GM21737 (cell line): ENCODE results near the gene PCA3.
"Not testable (repeated sequence)": the region's sequence is repeated elsewhere in the genome, so short reads cannot be mapped to it uniquely, and the experiment has no call there.

Experiments used
- ATAC-seq: cut with Tn5 transposase; IDR thresholded peaks from one replicate; pipeline ENCODE4 v1.9.1; 2021; ENCODE audit warnings: mild to moderate bottlenecking, moderate library complexity; ENCODE audit not compliant: unreplicated experiment

The PCA3 gene

DNA sequence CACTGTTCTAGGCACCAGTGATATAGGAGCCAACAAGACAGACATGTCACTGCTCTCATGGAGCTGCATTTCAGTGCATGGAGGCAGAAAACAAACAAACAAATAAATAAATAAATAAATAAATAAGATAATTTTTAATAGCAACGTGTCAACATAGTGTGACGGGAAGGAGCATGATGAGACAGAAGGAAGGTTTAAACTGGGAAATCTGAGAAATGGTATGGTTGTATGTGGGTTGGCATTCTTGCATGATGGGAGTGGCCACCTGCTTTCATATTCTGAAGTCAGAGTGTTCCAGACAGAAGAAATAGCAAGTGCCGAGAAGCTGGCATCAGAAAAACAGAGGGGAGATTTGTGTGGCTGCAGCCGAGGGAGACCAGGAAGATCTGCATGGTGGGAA is at the start of gene PCA3:
TSS of gene PCA3 (plus strand) at position 301 of the 400 bp plus-strand sequence.
- no peak for ATAC-seq

DNA sequence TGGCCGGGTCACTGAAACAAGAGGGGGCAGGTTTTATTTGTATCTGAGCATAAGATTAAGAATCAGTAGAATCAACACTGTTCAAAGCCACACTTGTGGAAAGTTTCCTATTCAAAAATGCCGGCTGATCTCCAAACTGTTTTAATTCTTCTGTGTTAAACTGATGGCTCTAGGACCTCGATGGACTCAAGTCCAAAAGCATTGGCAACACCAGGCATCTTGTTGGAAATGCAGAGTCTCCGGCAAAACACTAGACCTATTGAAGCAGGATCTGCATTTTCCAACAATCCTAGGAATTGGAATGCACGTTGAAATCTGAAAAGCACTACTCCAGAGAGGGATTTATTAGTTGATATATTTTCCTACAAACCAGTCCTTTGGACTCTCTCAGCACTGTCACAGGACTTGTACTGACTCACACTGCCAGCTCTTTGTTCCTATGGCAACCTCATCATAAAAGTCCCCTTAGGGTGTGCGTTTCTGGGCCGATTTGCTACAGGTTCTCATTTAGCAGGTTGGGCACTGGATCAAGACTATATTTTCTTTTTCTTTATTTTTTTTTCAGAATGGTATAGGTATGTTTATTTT is 48.1 kb upstream of the PCA3 start:
- no peak for ATAC-seq

DNA sequence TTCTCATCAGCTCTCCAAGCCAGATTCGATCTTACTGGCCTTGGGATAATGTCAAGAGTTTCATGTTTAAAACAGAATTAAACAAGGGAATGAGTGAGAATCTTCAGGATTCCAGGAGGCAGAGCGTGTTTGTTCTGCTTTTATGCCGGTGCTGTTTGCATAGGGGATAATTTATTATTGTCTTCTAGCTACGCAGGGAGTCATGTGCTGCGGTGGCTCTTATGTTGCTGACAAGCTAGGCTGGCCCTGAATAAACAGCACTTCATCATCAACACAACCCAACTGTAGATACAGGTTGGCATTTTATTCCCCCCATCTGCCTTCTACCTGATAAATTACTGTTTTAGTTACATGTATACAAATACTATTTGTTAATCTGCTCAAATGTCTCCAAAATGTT is 47.1 kb upstream of the PCA3 start:
- no peak for ATAC-seq

DNA sequence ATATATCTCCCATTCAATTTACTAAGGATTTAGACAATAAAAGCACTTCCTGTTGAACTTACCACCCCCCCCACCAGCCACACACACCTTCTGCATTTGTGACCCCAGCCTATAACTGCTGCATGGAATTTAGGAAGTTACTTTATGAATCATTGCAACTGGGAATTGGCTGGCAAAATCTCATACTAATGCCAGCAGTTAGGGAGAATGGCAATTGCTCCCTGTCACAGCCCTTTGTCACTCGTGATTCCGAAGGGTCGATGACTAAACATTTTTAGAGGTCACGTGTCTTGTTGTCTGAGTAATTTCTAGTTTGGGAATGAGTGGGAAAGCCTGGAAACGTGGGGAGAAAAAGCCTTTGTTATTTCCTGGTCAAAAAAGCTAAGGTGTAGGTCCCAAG is 46.6 kb upstream of the PCA3 start:
- no peak for ATAC-seq

GRCh38 chr9:76718166-76718565 is 46.1 kb upstream of the PCA3 start:
- no peak for ATAC-seq

GRCh38 chr9:76720245-76720644 is 44.0 kb upstream of the PCA3 start:
- ATAC-seq: no peak

- ATAC-seq: no peak
Measured at GRCh38 chr9:76725011-76725546, 39.2 kb upstream of the PCA3 start.

DNA sequence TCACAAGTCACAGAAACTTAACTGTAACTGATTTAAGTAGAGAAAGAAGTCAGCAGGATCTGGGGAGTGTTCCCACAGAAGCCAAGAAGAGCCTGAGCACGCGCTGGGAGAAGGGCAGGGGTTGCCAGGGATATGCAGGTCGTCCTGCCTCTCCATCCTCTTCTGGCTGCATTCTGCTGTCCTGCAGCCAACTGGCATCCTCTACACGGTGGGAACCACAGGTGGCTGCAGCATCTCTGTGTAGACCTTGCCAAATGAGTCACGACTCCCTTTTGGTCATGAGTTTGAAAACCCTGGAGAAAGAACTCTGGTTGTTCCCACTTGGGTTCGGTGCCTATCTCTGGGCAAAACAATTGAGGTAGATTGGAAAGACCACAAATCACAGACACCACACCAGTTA is 38.4 kb upstream of the PCA3 start:
- no peak for ATAC-seq

- ATAC-seq: no peak
Measured at GRCh38 chr9:76729116-76729515, 35.1 kb upstream of the PCA3 start.

- no peak for ATAC-seq
Measured at GRCh38 chr9:76729980-76730737, 34.1 kb upstream of the PCA3 start.

- no peak for ATAC-seq
Measured at GRCh38 chr9:76730801-76731200, 33.4 kb upstream of the PCA3 start.

DNA sequence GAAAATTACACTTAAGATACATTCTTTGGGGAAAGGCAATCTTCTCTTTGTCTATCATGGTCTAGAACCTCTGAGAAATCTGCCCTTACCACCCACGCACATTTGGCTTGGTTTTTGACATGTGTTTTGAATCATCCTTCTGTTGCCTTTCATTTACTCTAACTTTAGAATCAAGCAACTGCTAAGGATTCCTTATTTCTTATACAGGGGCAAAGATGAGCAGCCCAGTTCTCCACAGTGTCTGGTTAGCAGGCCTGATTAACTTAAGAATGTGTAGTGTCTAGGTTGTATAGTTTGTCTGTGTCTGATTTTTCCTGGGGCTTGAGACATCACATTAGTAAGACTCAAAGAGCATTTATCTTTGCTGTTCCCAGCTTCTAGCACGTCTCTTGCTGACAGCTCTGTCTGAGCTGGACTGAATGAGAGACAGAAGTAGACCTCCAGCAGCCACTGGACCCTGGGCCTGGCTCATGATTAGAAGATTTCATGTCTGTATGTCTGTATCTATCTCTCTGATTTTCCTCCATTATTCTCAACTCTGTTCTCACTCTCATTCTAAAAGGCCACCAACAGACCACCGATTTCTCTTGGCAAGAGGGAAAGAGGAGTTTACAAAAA is 31.8 kb upstream of the PCA3 start:
- ATAC-seq: no peak

DNA sequence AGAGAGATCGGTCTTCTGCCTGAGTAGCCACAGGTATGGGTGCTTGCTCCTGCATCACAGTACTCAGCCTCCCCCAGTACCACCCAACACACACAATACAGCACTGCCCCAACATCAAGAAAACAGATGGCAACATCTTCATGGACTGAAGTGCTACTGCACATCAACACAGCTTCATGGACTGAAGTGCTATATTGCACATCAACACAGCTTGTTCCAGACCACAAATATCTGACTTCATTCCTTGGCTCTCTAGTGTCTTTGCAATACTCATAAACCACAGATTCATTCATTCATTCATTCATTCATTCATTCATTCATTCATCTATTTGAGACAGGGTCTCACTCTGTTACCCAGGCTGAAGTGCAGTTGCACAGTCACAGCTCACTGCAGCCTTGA is 31.1 kb upstream of the PCA3 start:
- no peak for ATAC-seq

- ATAC-seq: no peak
Measured at GRCh38 chr9:76734716-76735115, 29.5 kb upstream of the PCA3 start.

DNA sequence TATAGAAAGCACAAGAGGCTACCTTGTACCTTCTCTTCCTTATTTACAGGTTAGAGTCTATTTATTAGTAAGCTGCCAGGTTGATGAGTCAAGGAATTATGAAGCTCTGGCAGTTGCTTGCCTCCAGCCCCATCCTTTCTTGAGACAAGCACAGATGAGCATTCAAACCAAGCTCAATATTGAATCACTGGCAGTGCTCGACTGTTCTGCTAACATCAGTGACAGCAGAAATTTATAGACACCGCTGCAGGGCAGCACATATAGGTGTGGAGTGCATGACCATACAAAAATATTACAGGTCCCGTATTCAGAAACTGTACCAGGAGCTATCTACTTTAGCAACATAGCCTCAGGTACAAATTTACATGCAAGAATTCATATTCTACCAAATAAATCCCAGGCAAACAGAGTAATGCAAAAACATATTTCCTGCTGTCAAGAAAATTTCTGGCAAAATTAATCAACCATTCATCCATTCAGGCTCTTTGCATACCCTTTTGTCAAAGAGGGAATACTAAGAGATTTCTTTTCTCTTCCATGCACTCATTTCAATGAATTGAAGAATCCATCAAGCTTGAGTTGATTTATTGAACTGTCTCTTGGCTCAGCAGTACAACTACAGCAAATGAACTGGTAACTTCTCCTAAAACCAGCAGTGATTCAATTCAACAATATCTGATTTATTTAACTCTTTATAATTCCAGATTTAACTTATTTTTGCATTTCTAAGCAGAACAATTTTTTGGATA is 26.9 kb upstream of the PCA3 start:
- ATAC-seq: no peak

DNA sequence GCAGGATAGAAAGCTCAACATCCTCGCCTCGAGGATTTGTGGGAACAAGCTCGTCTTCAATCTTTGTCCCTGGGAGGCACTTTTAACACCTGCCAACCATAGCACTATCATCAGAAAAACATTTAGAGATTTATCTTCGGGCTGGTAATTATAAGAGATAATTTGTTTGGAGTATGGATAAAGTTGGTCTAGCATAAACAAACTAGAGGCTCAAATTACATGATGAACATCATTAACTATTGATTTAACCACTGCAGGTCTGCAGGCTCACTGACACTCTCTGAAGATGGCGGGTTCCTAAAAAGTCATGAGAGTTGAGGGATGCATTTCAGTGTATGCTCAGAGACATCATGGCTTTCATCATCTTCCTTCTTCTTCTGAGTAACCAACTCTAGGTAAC is 25.8 kb upstream of the PCA3 start:
- no peak for ATAC-seq

- ATAC-seq: no peak
Measured at GRCh38 chr9:76741524-76741923, 22.7 kb upstream of the PCA3 start.

GRCh38 chr9:76742890-76743289 is 21.3 kb upstream of the PCA3 start:
- ATAC-seq: not testable (repeated sequence)

GRCh38 chr9:76743931-76744330 is 20.3 kb upstream of the PCA3 start:
- no peak for ATAC-seq

DNA sequence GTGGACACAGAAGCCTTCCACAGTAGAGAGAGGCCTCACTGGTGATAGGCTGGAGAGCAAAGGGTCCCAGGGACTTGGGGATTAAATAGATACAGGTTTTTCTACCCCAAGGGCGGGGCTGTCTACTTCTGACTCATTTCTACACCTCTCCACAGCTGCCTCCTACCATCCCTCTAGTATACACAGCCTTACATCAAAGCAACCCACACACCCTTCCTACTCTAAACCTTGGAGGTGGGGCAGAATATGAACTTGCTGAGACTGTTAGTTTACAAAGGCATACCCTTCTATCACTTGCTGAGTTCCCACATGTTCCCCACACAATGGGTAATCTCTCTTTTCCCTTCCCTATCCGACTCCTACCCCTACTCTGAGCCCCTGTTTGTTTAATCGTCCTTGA is 19.9 kb upstream of the PCA3 start:
- ATAC-seq: no peak

DNA sequence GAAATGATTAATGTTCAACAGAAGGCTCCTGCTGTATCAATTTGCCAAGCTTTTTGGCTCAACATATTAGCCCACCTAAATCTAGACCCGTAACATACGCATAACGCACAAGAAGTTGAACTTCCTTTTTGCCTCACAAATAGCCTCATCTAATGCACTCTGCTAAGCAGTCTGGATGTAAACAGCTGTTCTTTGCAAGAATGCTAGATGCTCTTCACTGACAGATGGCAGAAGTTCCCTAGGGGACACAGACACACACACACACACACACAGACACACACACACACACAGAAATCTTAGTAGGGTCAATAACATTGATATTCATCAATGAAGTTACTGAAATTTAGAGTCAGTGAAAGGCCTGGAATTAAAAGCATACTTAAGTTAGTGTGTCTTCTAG is 13.2 kb upstream of the PCA3 start:
- no peak for ATAC-seq
